ENCODE results near the gene ANO2.

Gene ANO2

DNA sequence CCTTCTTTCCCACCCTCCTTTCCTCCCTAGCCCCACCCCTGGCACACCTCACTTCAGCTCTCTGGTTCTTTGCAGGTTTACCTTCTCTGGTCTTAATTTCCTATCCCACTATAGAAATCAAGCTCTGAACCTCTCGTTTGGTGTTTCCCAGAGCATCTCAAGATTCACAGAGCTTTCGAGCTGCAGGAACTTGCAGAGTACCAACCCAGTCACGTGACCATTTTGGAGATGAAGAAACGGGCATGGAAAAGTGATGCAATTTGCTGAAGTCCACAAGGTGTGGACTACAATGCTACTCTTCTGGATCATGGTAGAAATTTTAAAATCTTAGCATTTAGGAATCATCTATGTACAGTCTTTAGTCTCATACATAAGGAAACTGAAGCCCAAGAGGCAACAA lies 307.4 kb downstream of the ANO2 start:
- TF ChIP-seq, protein P1, sequence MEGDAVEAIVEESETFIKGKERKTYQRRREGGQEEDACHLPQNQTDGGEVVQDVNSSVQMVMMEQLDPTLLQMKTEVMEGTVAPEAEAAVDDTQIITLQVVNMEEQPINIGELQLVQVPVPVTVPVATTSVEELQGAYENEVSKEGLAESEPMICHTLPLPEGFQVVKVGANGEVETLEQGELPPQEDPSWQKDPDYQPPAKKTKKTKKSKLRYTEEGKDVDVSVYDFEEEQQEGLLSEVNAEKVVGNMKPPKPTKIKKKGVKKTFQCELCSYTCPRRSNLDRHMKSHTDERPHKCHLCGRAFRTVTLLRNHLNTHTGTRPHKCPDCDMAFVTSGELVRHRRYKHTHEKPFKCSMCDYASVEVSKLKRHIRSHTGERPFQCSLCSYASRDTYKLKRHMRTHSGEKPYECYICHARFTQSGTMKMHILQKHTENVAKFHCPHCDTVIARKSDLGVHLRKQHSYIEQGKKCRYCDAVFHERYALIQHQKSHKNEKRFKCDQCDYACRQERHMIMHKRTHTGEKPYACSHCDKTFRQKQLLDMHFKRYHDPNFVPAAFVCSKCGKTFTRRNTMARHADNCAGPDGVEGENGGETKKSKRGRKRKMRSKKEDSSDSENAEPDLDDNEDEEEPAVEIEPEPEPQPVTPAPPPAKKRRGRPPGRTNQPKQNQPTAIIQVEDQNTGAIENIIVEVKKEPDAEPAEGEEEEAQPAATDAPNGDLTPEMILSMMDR (IDR thresholded peaks at IDR 0.05; ENCODE audit: insufficient read depth, low read depth, low read length, missing control alignments): no peak
- no peak overlapping the region for H3K4me3 ChIP-seq (ENCODE audit: low read depth, low read length)
- DNase-seq (ENCODE audit: low read depth): no peak

DNA sequence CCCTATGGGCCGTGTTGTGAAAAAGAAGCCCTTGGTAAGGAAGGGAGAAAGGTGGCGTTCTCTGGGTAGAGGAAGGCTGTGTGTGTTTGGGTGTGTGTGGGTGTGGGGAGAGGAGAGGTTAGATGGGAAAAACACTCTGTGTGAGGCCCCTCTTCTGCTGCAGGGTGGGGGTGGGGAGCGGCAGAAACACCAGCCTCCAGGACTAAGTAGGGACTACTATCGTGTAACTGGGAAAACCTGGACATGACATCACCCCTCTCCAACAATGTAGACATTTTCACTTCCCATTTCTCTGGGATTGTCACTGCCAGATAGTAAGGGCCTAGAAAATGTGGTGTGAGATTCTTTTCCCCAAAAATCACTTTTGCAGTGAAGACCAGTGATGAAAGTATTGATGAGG lies 308.2 kb downstream of the ANO2 start:
- no peak for DNase-seq (ENCODE audit: low read depth)
- TF ChIP-seq, protein P1 (IDR thresholded peaks at IDR 0.05; ENCODE audit: insufficient read depth, low read depth, low read length, missing control alignments): no peak
- H3K4me3 ChIP-seq (ENCODE audit: low read depth, low read length): no peak overlapping the region

DNA sequence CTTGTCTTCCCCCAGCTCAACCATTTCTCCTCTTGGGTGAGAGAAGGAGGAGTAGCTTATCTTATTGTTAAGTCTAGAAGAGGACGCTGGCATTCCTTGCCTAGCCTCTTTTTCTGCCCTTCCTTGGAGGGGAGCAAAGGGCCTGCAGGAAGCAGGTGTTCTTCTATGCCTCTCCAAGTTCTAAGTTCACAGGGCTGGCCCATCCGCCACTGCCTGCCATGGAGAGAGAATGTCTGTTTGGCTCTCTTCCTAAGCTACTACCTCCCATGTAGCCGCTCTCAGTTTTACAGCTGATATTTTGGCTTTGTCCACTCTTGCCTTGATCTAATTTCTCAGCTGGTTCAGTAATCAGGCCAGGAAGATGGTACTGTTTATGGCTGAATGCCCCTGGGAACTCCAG lies 312.0 kb downstream of the ANO2 start:
- TF ChIP-seq, protein P1 (IDR thresholded peaks at IDR 0.05; ENCODE audit: insufficient read depth, low read depth, low read length, missing control alignments): no peak

DNA sequence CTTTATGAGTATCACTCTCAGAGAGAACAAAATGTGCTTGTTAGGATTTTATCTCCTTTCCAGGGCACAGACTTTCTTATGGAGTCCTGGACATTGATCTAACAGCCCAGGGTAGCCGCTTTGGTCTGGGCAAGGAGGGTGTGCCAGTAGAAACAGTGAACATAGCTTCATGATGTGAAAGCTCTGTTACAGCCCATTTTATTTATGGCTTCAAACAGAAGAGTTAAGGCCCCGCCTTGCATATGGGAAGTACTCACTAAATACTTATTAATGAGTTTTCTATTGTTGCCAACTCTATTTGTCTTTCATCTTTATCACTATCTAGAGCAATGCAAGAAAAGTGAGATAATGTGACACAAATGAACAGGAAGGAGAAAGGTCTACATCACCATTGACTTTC lies 312.6 kb downstream of the ANO2 start:
- TF ChIP-seq, protein P1 (IDR thresholded peaks at IDR 0.05; ENCODE audit: insufficient read depth, low read depth, low read length, missing control alignments): no peak
- H3K4me3 ChIP-seq (ENCODE audit: low read depth, low read length): no peak overlapping the region
- DNase-seq (ENCODE audit: low read depth): no peak

More for the DNA sequence above, 312.0 kb downstream of the ANO2 start:
- DNase-seq (ENCODE audit: low read depth): no peak
- H3K4me3 ChIP-seq (ENCODE audit: low read depth, low read length): no peak overlapping the region

DNA sequence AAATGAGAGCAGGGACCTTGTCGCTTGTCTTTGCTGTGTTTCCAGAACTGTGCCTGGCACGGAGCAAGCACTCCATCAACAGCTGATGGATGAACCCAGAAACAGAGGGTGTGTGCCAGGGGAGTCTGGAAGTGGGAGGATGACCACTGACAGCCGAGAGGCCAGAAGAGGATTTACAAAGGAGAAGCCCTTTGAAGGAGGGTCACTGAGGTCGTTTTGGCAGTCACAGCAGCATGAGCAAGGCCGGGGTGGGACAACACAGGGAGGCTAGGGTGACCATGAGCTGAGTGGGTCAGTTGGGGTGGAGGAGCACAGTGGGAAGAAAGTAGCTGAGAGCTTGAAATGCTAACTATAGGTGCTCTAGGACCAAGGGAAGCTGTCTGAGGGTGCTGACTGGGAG lies 313.6 kb downstream of the ANO2 start:
- H3K4me3 ChIP-seq (ENCODE audit: low read depth, low read length): no peak overlapping the region
- DNase-seq (ENCODE audit: low read depth): no peak
- TF ChIP-seq, protein P1 (IDR thresholded peaks at IDR 0.05; ENCODE audit: insufficient read depth, low read depth, low read length, missing control alignments): no peak

DNA sequence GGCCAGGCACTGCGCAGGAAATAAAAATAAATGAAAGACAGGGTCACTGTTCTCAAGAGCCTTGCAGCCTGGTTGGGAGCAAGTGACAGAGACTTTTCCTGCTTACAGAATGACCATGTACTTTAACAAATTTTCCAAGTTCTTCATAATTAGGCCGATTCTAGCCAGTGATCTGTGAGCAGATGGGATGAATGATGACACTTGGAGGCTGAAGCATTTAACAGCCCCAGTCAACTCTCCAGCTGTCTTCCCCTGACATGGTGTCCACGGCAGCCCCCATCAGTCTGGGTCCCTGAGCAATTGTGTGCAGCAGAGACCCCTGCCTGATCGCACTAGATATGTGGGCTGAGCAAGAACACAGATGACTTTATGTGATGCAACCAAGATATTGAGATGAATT lies 314.3 kb downstream of the ANO2 start:
- H3K4me3 ChIP-seq (ENCODE audit: low read depth, low read length): no peak overlapping the region
- DNase-seq (ENCODE audit: low read depth): no peak
- TF ChIP-seq, protein P1 (IDR thresholded peaks at IDR 0.05; ENCODE audit: insufficient read depth, low read depth, low read length, missing control alignments): no peak

DNA sequence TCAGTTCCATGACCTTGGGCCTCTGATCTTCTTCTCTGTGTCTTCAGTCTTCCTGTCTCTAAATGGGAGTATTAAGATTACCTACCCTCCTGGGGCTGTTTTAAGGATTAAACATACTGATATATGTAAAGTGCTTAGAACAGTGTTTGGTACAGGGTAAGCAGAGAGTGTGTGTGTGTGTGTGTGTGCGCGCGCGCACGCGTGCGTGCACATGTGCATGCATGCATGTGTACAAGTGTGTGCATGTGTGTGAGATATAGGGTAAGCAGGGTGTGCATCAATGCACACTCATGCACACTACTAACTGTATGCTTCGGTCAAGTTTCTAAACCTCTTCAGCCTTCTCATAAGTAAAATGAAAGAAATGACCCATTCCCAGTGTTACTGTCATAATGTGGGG lies 316.6 kb downstream of the ANO2 start:
- no peak overlapping the region for H3K4me3 ChIP-seq (ENCODE audit: low read depth, low read length)
- no peak for DNase-seq (ENCODE audit: low read depth)
- TF ChIP-seq, protein P1 (IDR thresholded peaks at IDR 0.05; ENCODE audit: insufficient read depth, low read depth, low read length, missing control alignments): no peak

Data from GM12865 (cell line).